WTC11 (cell line): Measurements from ENCODE around the gene L1CAM. TPM values are rescaled to one million over a fixed set of nuclear protein-coding genes. Genes with fewer than 3 reads are reported as not detected.
"Not testable (repeated sequence)": the region's sequence is repeated elsewhere in the genome, so short reads cannot be mapped to it uniquely, and the experiment has no call there.

Experiments
- ATAC-seq: fragments of 200-7000 bp; cut with Tn5 transposase; 2 replicates; pipeline ENCODE4 v1.10.0; 2021; ENCODE audit warnings: mild to moderate bottlenecking, moderate library complexity
- CTCF ChIA-PET: fragments of 300-600 bp; sonication (Branson Sonifier 250); formaldehyde crosslinking; loops from one replicate; lab custom pipeline; 2021; ENCODE audit warnings: antibody characterized with exemption; lab: Charles Lee
- POLR2A ChIA-PET: fragments of 350-600 bp; sonication (Branson Sonifier 250); formaldehyde crosslinking; loops from one replicate; lab custom pipeline; 2021; ENCODE audit warnings: antibody characterized with exemption; lab: Charles Lee
- DNase-seq: peaks from one replicate; pipeline ENCODE4 v3.0.0; 2021; ENCODE audit warnings: low spot score
- H3K27ac Mint-ChIP-seq: 2 replicates; pipeline ENCODE4 v1.8.0; 2021; ENCODE audit warnings: mixed read lengths
- H3K27me3 Mint-ChIP-seq: 2 replicates; pipeline ENCODE4 v1.8.0; 2021; ENCODE audit warnings: low read depth, mild to moderate bottlenecking, moderate library complexity, mixed read lengths
- H3K36me3 Mint-ChIP-seq: 2 replicates; pipeline ENCODE4 v1.8.0; 2021; ENCODE audit warnings: mixed read lengths
- H3K4me1 Mint-ChIP-seq: 2 replicates; pipeline ENCODE4 v1.8.0; 2022; ENCODE audit warnings: mixed read lengths
- H3K4me3 Mint-ChIP-seq: 2 replicates; pipeline ENCODE4 v1.8.0; 2021; ENCODE audit warnings: mild to moderate bottlenecking, moderate library complexity, mixed read lengths
- H3K9me3 Mint-ChIP-seq: 2 replicates; pipeline ENCODE4 v1.8.0; 2021; ENCODE audit warnings: mixed read lengths
- AR ChIP-seq: fragments of 250-450 bp; sonication (Bioruptor Pico); IDR thresholded peaks from 2 replicates; pipeline ENCODE4 v1.9.0; 2021; ENCODE audit warnings: mild to moderate bottlenecking
- ATF2 ChIP-seq: sonication (generic); formaldehyde crosslinking; IDR thresholded peaks from 2 replicates; pipeline ENCODE4 v1.8.1; 2022; ENCODE audit warnings: low read depth, missing genetic modification reagents, borderline replicate concordance
- CDX4 ChIP-seq: fragments of 250-450 bp; sonication (Bioruptor Pico); IDR thresholded peaks from 2 replicates; pipeline ENCODE4 v1.9.0; 2021; ENCODE audit warnings: moderate library complexity, mild to moderate bottlenecking, inconsistent platforms, borderline replicate concordance
- FOXJ3 ChIP-seq: sonication (generic); formaldehyde crosslinking; IDR thresholded peaks from 2 replicates; pipeline ENCODE4 v1.9.0; 2021; ENCODE audit warnings: missing genetic modification reagents, mild to moderate bottlenecking, borderline replicate concordance
- FOXK1 ChIP-seq: sonication (generic); formaldehyde crosslinking; IDR thresholded peaks from 2 replicates; pipeline ENCODE4 v1.8.0; 2022; ENCODE audit warnings: mild to moderate bottlenecking, moderate library complexity, missing genetic modification reagents
- FOXP1 ChIP-seq: sonication (generic); formaldehyde crosslinking; IDR thresholded peaks from 2 replicates; pipeline ENCODE4 v1.8.0; 2022; ENCODE audit warnings: missing genetic modification reagents, mild to moderate bottlenecking, moderate library complexity, borderline replicate concordance
- HMGXB4 ChIP-seq: sonication (generic); formaldehyde crosslinking; IDR thresholded peaks from 2 replicates; pipeline ENCODE4 v1.8.1; 2023; ENCODE audit warnings: mild to moderate bottlenecking, moderate library complexity, missing genetic modification reagents
- NFYB ChIP-seq: sonication (generic); formaldehyde crosslinking; conservative IDR thresholded peaks from 2 replicates; pipeline ENCODE4 v1.8.0; 2022; ENCODE audit warnings: low read depth, missing genetic modification reagents
- SMAD4 ChIP-seq: sonication (generic); formaldehyde crosslinking; IDR thresholded peaks from 2 replicates; pipeline ENCODE4 v1.8.0; 2022; ENCODE audit warnings: mild to moderate bottlenecking, missing genetic modification reagents
- SP1 ChIP-seq: sonication (generic); formaldehyde crosslinking; conservative IDR thresholded peaks from 2 replicates; pipeline ENCODE4 v1.8.1; 2022; ENCODE audit warnings: missing genetic modification reagents
- TP53 ChIP-seq: sonication (generic); formaldehyde crosslinking; IDR thresholded peaks from 2 replicates; pipeline ENCODE4 v1.8.1; 2023; ENCODE audit warnings: mild to moderate bottlenecking, missing genetic modification reagents
- ZNF121 ChIP-seq: sonication (generic); formaldehyde crosslinking; IDR thresholded peaks from 2 replicates; pipeline ENCODE4 v1.8.0; 2023; ENCODE audit warnings: missing genetic modification reagents
- ZNF219 ChIP-seq: sonication (generic); formaldehyde crosslinking; IDR thresholded peaks from 2 replicates; pipeline ENCODE4 v1.8.0; 2023; ENCODE audit warnings: missing genetic modification reagents, mild to moderate bottlenecking, borderline replicate concordance
- ZNF423 ChIP-seq: fragments of 250-450 bp; sonication (Bioruptor Pico); IDR thresholded peaks from 2 replicates; pipeline ENCODE4 v2.1.2; 2022; ENCODE audit warnings: mild to moderate bottlenecking, moderate library complexity
- ZNF425 ChIP-seq: fragments of 250-450 bp; sonication (Bioruptor Pico); conservative IDR thresholded peaks from 2 replicates; pipeline ENCODE4 v1.9.0; 2021; ENCODE audit warnings: mild to moderate bottlenecking
- total RNA-seq: library from RNA; stranded (reverse); gene quantifications from 3 replicates; pipeline ENCODE4 v1.2.3, GENCODE V29; 2021

The L1CAM gene
- total RNA-seq, 1 experiment from 2014 or later, result 40.2 TPM

GRCh38 chrX:153818571-153819383 lies 67.2 kb downstream of the L1CAM start:
- Mint-ChIP-seq H3K4me1 (peaks cover 52% of the 10 kb centered on the region), H3K9me3 (no peaks in the 10 kb centered on the region), H3K27me3 (no peaks in the 10 kb centered on the region), H3K4me3 (peak overlapping the region; percentile 60), H3K27ac (peak overlapping the region; percentile 98; the same call in 1 of the 2 replicates), H3K36me3 (0 out of 2 replicates have a peak, but pooled peaks cover 2% of the 10 kb centered on the region)
- ChIA-PET POLR2A (interaction anchor here (0.6 to 1.8 kb wide), 4 partner anchors 24 to 709 kb away, joined by 3 to 7 read pairs (median 6); partner anchors contain the start of genes IDH3G and SSR4), CTCF (interaction anchor here (0.6 to 1.9 kb wide), 8 partner anchors 10 to 279 kb away, joined by 3 to 5 read pairs (median 4); no protein-coding TSS in a partner anchor)
- peak; percentile 66 for DNase-seq
- peak; percentile 70 for ATAC-seq
- TF ChIP-seq HMGXB4 (CRISPR knock-in tag) (no peak), ZNF423 (CRISPR knock-in tag) (peak; percentile 42; the same call in 1 of the 2 replicates)
- TF ChIP-seq, all 79 proteins: peak for 1

- not testable (repeated sequence) for H3K27ac Mint-ChIP-seq, H3K36me3 Mint-ChIP-seq, H3K4me3 Mint-ChIP-seq, DNase-seq, H3K27me3 Mint-ChIP-seq, ATAC-seq, H3K9me3 Mint-ChIP-seq
- peaks cover 53% of the 10 kb centered on the region for H3K4me1 Mint-ChIP-seq
- ChIA-PET CTCF (interaction anchor here (0.9 to 1.9 kb wide), 3 partner anchors 11 to 93 kb away, joined by 4 read pairs; no protein-coding TSS in a partner anchor), POLR2A (interaction anchor here (0.6 to 1.8 kb wide), 3 partner anchors 23 to 710 kb away, joined by 6 to 7 read pairs (median 6); partner anchors contain the start of genes IDH3G and SSR4)
- TF ChIP-seq ZNF121 (CRISPR knock-in tag), result 0 out of 2 replicates have a peak, but pooled peaks have one; percentile 54
These were observed 67.9 kb downstream of the L1CAM start for GRCh38 chrX:153818064-153818463.

GRCh38 chrX:153816831-153817690 lies 68.9 kb downstream of the L1CAM start:
- POLR2A ChIA-PET, result no interaction called here

More at GRCh38 chrX:153816831-153817690, 68.9 kb downstream of the L1CAM start:
- Mint-ChIP-seq H3K9me3 (no peaks in the 10 kb centered on the region), H3K27ac (peak overlapping the region; percentile 67), H3K27me3 (no peaks in the 10 kb centered on the region), H3K36me3 (no peaks in the 10 kb centered on the region), H3K4me1 (peaks cover 56% of the 10 kb centered on the region), H3K4me3 (no peak overlapping the region)
- DNase-seq, result no peak
- TF ChIP-seq ZNF425 (no peak), SP1 (no peak), AR (CRISPR knock-in tag) (no peak), ZNF219 (CRISPR knock-in tag) (no peak), SMAD4 (CRISPR knock-in tag) (no peak), FOXP1 (CRISPR knock-in tag) (no peak), ATF2 (no peak), FOXK1 (no peak), TP53 (CRISPR knock-in tag) (no peak), NFYB (CRISPR knock-in tag) (no peak), CDX4 (CRISPR knock-in tag) (no peak), FOXJ3 (CRISPR knock-in tag) (no peak)
- no peak for ATAC-seq
- CTCF ChIA-PET, result interaction anchor here (0.7 kb wide), 1 partner anchor 22 kb away, joined by 3 read pairs; the partner anchor contains the start of genes IDH3G and SSR4
